Tracheal epithelial cell (primary cell): ENCODE results near the gene GKN2. TPM values are rescaled to one million over a fixed set of nuclear protein-coding genes. Genes with fewer than 3 reads are reported as not detected.

Experiments
- total RNA-seq: library from RNA; depleted of rRNA; stranded (reverse); fragments of >200 nt; gene quantifications from 2 replicates; pipeline ENCODE4 v1.2.1, GENCODE V29; 2014

Gene GKN2
- not detected in 2 replicates for total RNA-seq

DNA sequence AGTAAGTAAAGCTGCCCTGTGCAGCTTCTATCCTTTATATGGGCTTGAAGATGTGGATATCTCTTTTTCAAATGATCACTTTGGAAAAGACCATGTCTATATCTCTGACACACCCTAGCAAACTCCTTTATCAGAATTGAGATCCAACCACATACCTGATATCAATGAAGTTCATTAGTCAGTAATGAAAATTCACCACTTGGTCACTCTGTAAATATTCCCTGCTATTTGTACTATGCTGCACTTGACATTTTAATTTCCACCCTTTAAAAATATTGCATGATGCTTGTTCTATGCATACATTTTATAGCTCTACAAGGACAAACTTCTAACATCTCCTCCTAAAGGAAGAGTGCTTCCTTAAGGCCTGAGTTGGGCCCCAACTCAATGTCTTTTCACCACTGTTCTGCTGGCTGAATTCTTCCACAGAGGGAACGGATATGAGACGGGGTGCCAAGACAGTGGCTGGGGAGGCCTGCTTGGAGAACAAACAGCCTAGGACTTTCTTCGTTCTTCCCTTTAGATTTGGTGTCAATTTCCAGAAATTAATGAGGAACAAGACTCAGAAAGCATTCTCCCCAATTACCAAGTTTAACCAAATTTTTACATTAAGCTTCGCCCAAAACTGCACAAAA, at the start of gene GKN2:
GKN2 (minus strand) TSS at position 7 of the 635 bp plus-strand sequence. CDS start 32 bp downstream, outside the sequence.

GRCh38 chr2:68974251-68974650, 21.6 kb upstream of the GKN2 start, which contains the start of gene GKN1:
TSS of gene GKN1 (plus strand) at chr2:68974636. CDS start at chr2:68974678, 42 bp downstream.

Other genes starting within 250 kb of the GKN2 start
- 0.43 and 2.4 TPM in 2 replicates for gene ARHGAP25, start 218.1 kb downstream of the GKN2 start, total RNA-seq
- not detected in 2 replicates for gene BMP10, start 81.5 kb downstream of the GKN2 start, total RNA-seq
- gene GKN1, start 21.7 kb upstream of the GKN2 start, total RNA-seq, result not detected in 2 replicates
- 3.2 and 4.6 TPM in 2 replicates for gene ANTXR1, start 60.3 kb upstream of the GKN2 start, total RNA-seq